Peyer's patch (tissue), 4 donors: ENCODE results near the gene SMLR1. TPM values are rescaled to one million over a fixed set of nuclear protein-coding genes. Genes with fewer than 3 reads are reported as not detected.

Experiments
- DNase-seq, 3 donors: peaks; one replicate each; pipeline ENCODE4 v3.0.0-alpha.2; 2017 to 2019
- H3K27ac ChIP-seq, 4 donors: fragments of 200-600 bp; sonication (generic); one replicate each; pipeline ENCODE4 v1.5.1; 2016 to 2019
- H3K27me3 ChIP-seq, 2 donors: fragments of 200-600 bp; sonication (generic); one replicate each; pipeline ENCODE4 v1.5.1; 2019
- H3K36me3 ChIP-seq, 3 donors: fragments of 200-600 bp; sonication (generic); one replicate each; pipeline ENCODE4 v1.5.1; 2016 to 2019
- H3K4me1 ChIP-seq, 4 donors: fragments of 200-600 bp; sonication (generic); one replicate each; pipeline ENCODE4 v1.5.1; 2016 to 2019
- H3K4me3 ChIP-seq, 4 donors: fragments of 200-600 bp; sonication (generic); 1 replicate in 3 of 4; 2 replicates in 1 of 4; pipeline ENCODE4 v1.5.1; 2016 to 2019; ENCODE audit warnings: mild to moderate bottlenecking in 1 of 4
- H3K9me3 ChIP-seq, 4 donors: fragments of 200-600 bp; sonication (generic); one replicate each; pipeline ENCODE4 v1.5.1; 2016 to 2019; ENCODE audit warnings: mild to moderate bottlenecking in 1 of 4
- CTCF ChIP-seq, 6 experiments: fragments of 450-650 bp in 4 of 6; fragments of 200-600 bp in 2 of 6; sonication (generic) in 1 of 6; IDR thresholded peaks; one replicate each; pipeline ENCODE4 v1.5.1; 2017 to 2019; ENCODE audit warnings: antibody characterized with exemption in 6 of 6, mild to moderate bottlenecking in 3 of 6, moderate library complexity in 1 of 6
- POLR2A ChIP-seq, 2 donors: fragments of 450-650 bp; IDR thresholded peaks; one replicate each; pipeline ENCODE4 v1.5.1; 2017; ENCODE audit warnings: antibody characterized with exemption in 2 of 2, mild to moderate bottlenecking in 2 of 2, moderate library complexity in 2 of 2
- total RNA-seq, 4 donors: library from RNA; depleted of rRNA; stranded (reverse); fragments of >200 nt; gene quantifications; one replicate each; pipeline ENCODE4 v1.1.0, GENCODE V29; 2016

The SMLR1 gene
- total RNA-seq, 4 donors from 2014 or later = 7.1 to 24.8 (median 15.6) TPM; not detected in 1

- Histone ChIP-seq H3K36me3 (peaks cover 0 to 5% (median 0%) of the 10 kb centered on the region in 3 donors), H3K27me3 (no peaks in the 10 kb centered on the region), H3K9me3 (no peaks in the 10 kb centered on the region), H3K27ac (no peak overlapping the region), H3K4me1 (no peaks in the 10 kb centered on the region), H3K4me3 (no peak overlapping the region)
- no peak for DNase-seq
- TF ChIP-seq POLR2A (IDR thresholded peaks at IDR 0.05) (no peak), CTCF (IDR thresholded peaks at IDR 0.05) (no peak)
Measured at GRCh38 chr6:130882370-130882769, 55.2 kb downstream of the SMLR1 start.

- Histone ChIP-seq H3K9me3 (no peaks in the 10 kb centered on the region), H3K27ac (no peak overlapping the region), H3K36me3 (peaks cover 0 to 5% (median 0%) of the 10 kb centered on the region in 3 donors), H3K4me3 (no peak overlapping the region), H3K27me3 (no peaks in the 10 kb centered on the region), H3K4me1 (no peaks in the 10 kb centered on the region)
- peak in 2 of 3 donors; percentile 65 to 88 for DNase-seq
- TF ChIP-seq CTCF (IDR thresholded peaks at IDR 0.05) = peak; percentile 59 to 98 (median 90)
- no peak for TF ChIP-seq POLR2A (IDR thresholded peaks at IDR 0.05)
Measured at GRCh38 chr6:130885392-130886192, 58.4 kb downstream of the SMLR1 start.

Other genes with a start within 250 kb of the SMLR1 start
- 100 to 1,000 TPM in 1 of 4 donors, 10 to 100 TPM in 3; 46.1 to 258 (median 88.3) TPM for gene EPB41L2, start 235.8 kb downstream of the SMLR1 start, total RNA-seq